Liver (tissue), 9 donors: ENCODE results near the gene IGFL1. TPM values are rescaled to one million over a fixed set of nuclear protein-coding genes. Genes with fewer than 3 reads are reported as not detected.

Source experiments
- DNase-seq: peaks from one replicate; pipeline ENCODE4 v3.0.0-alpha.2; 2017; ENCODE audit warnings: low spot score
- H3K27ac ChIP-seq, 2 donors: one replicate each; pipeline ENCODE4 v1.7.0; 2013; ENCODE audit warnings: inconsistent platforms in 2 of 2, low read length in 2 of 2, control low read depth in 1 of 2, low read depth in 1 of 2, mild to moderate bottlenecking in 1 of 2
- H3K27me3 ChIP-seq, 4 donors: one replicate each; pipeline versions ENCODE4 v1.6.1 to v1.7.0; 2013; ENCODE audit warnings: low read length in 3 of 4, inconsistent platforms in 1 of 4, mild to moderate bottlenecking in 1 of 4, moderate library complexity in 1 of 4; ENCODE audit not compliant: control insufficient read depth in 4 of 4, insufficient read depth in 4 of 4
- H3K36me3 ChIP-seq, 4 donors: one replicate each; pipeline versions ENCODE4 v1.6.1 to v1.7.0; 2013; ENCODE audit warnings: low read length in 3 of 4, mild to moderate bottlenecking in 3 of 4, low read depth in 1 of 4, moderate library complexity in 1 of 4; ENCODE audit not compliant: control insufficient read depth in 4 of 4, insufficient read depth in 3 of 4
- H3K4me1 ChIP-seq, 4 donors: one replicate each; pipeline versions ENCODE4 v1.6.1 to v1.7.0; 2013; ENCODE audit warnings: low read length in 3 of 4, mild to moderate bottlenecking in 3 of 4, moderate library complexity in 1 of 4; ENCODE audit not compliant: control insufficient read depth in 4 of 4, insufficient read depth in 4 of 4
- H3K4me3 ChIP-seq, 3 donors: one replicate each; pipeline versions ENCODE4 v1.6.1 to v1.7.0; 2013; ENCODE audit warnings: low read length in 3 of 3, control low read depth in 1 of 3, low read depth in 1 of 3, mild to moderate bottlenecking in 1 of 3
- H3K9ac ChIP-seq, 2 donors: one replicate each; pipeline ENCODE4 v1.7.0; 2013; ENCODE audit warnings: low read length in 2 of 2, mild to moderate bottlenecking in 2 of 2, moderate library complexity in 2 of 2, control low read depth in 1 of 2, low read depth in 1 of 2
- H3K9me3 ChIP-seq, 4 donors: one replicate each; pipeline versions ENCODE4 v1.6.1 to v1.7.0; 2013; ENCODE audit warnings: low read length in 3 of 4; ENCODE audit not compliant: control insufficient read depth in 4 of 4
- CTCF ChIP-seq: fragments of 150-350 bp; IDR thresholded peaks from 2 replicates; pipeline ENCODE4 v1.5.1; 2017; ENCODE audit warnings: improper control_type of control experiment, low read depth, low read length; ENCODE audit not compliant: missing input control
- EGR1 ChIP-seq, 2 donors: IDR thresholded peaks; 2 replicates each; pipeline ENCODE4 v1.6.1; 2016 to 2018; ENCODE audit warnings: antibody characterized with exemption in 2 of 2, low read depth in 2 of 2
- FOXA1 ChIP-seq: IDR thresholded peaks from 2 replicates; pipeline ENCODE4 v1.6.1; 2016; ENCODE audit warnings: antibody characterized with exemption
- FOXA2 ChIP-seq: IDR thresholded peaks from 2 replicates; pipeline ENCODE4 v1.6.1; 2016; ENCODE audit warnings: antibody characterized with exemption
- GABPA ChIP-seq, 2 donors: IDR thresholded peaks in 1 of 2; conservative IDR thresholded peaks in 1 of 2; 2 replicates each; pipeline ENCODE4 v1.6.1; 2016; ENCODE audit warnings: antibody characterized with exemption in 2 of 2, mild to moderate bottlenecking in 1 of 2, moderate library complexity in 1 of 2
- HNF4A ChIP-seq, 2 donors: conservative IDR thresholded peaks; 2 replicates each; pipeline ENCODE4 v1.6.1; 2016; ENCODE audit warnings: antibody characterized with exemption in 2 of 2, mild to moderate bottlenecking in 2 of 2
- HNF4G ChIP-seq: IDR thresholded peaks from 2 replicates; pipeline ENCODE4 v1.6.1; 2016; ENCODE audit warnings: antibody characterized with exemption
- JUND ChIP-seq, 2 donors: IDR thresholded peaks; 2 replicates each; pipeline ENCODE4 v1.6.1; 2016; ENCODE audit warnings: antibody characterized with exemption in 2 of 2
- MAX ChIP-seq: IDR thresholded peaks from 2 replicates; pipeline ENCODE4 v1.6.1; 2016; ENCODE audit warnings: antibody characterized with exemption
- NR2F2 ChIP-seq: IDR thresholded peaks from 2 replicates; pipeline ENCODE4 v1.6.1; 2016; ENCODE audit warnings: antibody characterized with exemption
- RAD21 ChIP-seq, 2 donors: IDR thresholded peaks; 2 replicates each; pipeline ENCODE4 v1.6.1; 2016; ENCODE audit warnings: antibody characterized with exemption in 2 of 2, mild to moderate bottlenecking in 2 of 2
- RXRA ChIP-seq, 2 donors: IDR thresholded peaks; 2 replicates each; pipeline ENCODE4 v1.6.1; 2017 to 2018; ENCODE audit warnings: antibody characterized with exemption in 2 of 2, mild to moderate bottlenecking in 1 of 2
- SP1 ChIP-seq: IDR thresholded peaks from 2 replicates; pipeline ENCODE4 v1.6.1; 2018; ENCODE audit warnings: antibody characterized with exemption, mild to moderate bottlenecking
- TAF1 ChIP-seq: conservative IDR thresholded peaks from 2 replicates; pipeline ENCODE4 v1.6.1; 2016; ENCODE audit warnings: antibody characterized with exemption, mild to moderate bottlenecking
- YY1 ChIP-seq: IDR thresholded peaks from 2 replicates; pipeline ENCODE4 v1.6.1; 2016; ENCODE audit warnings: antibody characterized with exemption, mild to moderate bottlenecking
- WGBS: extraction: QIAGEN DNeasy Blood & Tissue Kit; methylation state at CpG from one replicate; pipeline ENCODE4 v1.1.7; 2013; 5-methylcytosine and 5-hydroxymethylcytosine counted together
- polyA plus RNA-seq, 2 donors: library from polyadenylated mRNA; stranded (reverse) in 1 of 2; unstranded in 1 of 2; fragments of 200-250 nt in 1 of 2; fragments of >200 nt in 1 of 2; fragmentation: Nextera tagmentation in 1 of 2; extraction: Ambion mirVana in 1 of 2; gene quantifications; one replicate each; pipeline versions ENCODE4 v1.2.1 to v1.2.3, GENCODE V29; 2013 to 2015
- total RNA-seq, 2 donors: library from RNA; depleted of rRNA; stranded (reverse); fragments of >200 nt; gene quantifications; one replicate each; pipeline ENCODE4 v1.2.3, GENCODE V29; 2014
- TF ChIP-seq, protein P1 (sequence below): IDR thresholded peaks from 2 replicates; pipeline ENCODE4 v1.6.1; 2016; ENCODE audit warnings: antibody characterized with exemption, mild to moderate bottlenecking
- TF ChIP-seq, protein P2 (sequence below): IDR thresholded peaks from 2 replicates; pipeline ENCODE4 v1.6.1; 2016; ENCODE audit warnings: antibody characterized with exemption
- TF ChIP-seq, protein P3 (sequence below): IDR thresholded peaks from 2 replicates; pipeline ENCODE4 v1.6.1; 2016; ENCODE audit warnings: antibody characterized with exemption
- donor health status: healthy.
- donor health status: healthy.
- donor health status: healthy.
- donor health status: healthy.
- donor health status: healthy.

Gene IGFL1
- total and polyA plus RNA-seq, 4 donors = not detected

- Histone ChIP-seq H3K9ac (no peak overlapping the region), H3K4me1 (no peaks in the 10 kb centered on the region), H3K27ac (no peak overlapping the region), H3K4me3 (no peak overlapping the region), H3K9me3 (no peaks in the 10 kb centered on the region), H3K36me3 (no peaks in the 10 kb centered on the region), H3K27me3 (peaks cover 0 to 2% (median 0%) of the 10 kb centered on the region in 4 donors)
- WGBS = 69% methylated on average over 10 of the region's 10 CpGs
- DNase-seq = no peak
- TF ChIP-seq YY1 (no peak), GABPA (IDR thresholded peaks at IDR 0.05 in 1 of 2, conservative IDR thresholded peaks at IDR 0.05 in 1 of 2) (no peak), TAF1 (no peak), JUND (IDR thresholded peaks at IDR 0.05) (no peak), MAX (no peak), CTCF (no peak), RAD21 (IDR thresholded peaks at IDR 0.05) (no peak), SP1 (no peak), HNF4A (conservative IDR thresholded peaks at IDR 0.05) (no peak), HNF4G (no peak), FOXA1 (no peak)
- TF ChIP-seq, protein P1, sequence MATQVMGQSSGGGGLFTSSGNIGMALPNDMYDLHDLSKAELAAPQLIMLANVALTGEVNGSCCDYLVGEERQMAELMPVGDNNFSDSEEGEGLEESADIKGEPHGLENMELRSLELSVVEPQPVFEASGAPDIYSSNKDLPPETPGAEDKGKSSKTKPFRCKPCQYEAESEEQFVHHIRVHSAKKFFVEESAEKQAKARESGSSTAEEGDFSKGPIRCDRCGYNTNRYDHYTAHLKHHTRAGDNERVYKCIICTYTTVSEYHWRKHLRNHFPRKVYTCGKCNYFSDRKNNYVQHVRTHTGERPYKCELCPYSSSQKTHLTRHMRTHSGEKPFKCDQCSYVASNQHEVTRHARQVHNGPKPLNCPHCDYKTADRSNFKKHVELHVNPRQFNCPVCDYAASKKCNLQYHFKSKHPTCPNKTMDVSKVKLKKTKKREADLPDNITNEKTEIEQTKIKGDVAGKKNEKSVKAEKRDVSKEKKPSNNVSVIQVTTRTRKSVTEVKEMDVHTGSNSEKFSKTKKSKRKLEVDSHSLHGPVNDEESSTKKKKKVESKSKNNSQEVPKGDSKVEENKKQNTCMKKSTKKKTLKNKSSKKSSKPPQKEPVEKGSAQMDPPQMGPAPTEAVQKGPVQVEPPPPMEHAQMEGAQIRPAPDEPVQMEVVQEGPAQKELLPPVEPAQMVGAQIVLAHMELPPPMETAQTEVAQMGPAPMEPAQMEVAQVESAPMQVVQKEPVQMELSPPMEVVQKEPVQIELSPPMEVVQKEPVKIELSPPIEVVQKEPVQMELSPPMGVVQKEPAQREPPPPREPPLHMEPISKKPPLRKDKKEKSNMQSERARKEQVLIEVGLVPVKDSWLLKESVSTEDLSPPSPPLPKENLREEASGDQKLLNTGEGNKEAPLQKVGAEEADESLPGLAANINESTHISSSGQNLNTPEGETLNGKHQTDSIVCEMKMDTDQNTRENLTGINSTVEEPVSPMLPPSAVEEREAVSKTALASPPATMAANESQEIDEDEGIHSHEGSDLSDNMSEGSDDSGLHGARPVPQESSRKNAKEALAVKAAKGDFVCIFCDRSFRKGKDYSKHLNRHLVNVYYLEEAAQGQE = no peak
These were observed 2.5 kb downstream of the IGFL1 start for GRCh38 chr19:46232029-46232428.

DNA sequence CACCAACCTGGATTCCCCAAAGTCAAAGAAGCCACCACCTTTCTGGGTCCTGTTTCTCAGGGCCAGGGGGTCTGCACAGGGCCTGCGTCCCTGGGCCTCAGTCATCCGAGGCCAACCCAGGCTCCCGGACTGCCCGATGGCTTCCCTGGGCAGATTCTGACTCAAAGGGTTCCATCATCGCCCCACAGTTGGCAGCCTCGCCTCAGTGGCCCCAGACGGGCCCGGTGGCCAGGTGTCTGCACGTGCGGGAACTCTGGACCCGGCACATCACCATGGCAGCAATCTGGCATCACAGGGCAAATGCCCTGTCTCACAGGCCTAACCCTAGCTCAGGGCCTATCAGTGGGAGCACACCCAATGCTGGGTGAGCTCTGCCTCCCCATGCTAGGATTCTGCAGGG lies 2.9 kb downstream of the IGFL1 start:
- TF ChIP-seq CTCF = no peak
- no peak for TF ChIP-seq RAD21 (IDR thresholded peaks at IDR 0.05)
- TF ChIP-seq, protein P2, sequence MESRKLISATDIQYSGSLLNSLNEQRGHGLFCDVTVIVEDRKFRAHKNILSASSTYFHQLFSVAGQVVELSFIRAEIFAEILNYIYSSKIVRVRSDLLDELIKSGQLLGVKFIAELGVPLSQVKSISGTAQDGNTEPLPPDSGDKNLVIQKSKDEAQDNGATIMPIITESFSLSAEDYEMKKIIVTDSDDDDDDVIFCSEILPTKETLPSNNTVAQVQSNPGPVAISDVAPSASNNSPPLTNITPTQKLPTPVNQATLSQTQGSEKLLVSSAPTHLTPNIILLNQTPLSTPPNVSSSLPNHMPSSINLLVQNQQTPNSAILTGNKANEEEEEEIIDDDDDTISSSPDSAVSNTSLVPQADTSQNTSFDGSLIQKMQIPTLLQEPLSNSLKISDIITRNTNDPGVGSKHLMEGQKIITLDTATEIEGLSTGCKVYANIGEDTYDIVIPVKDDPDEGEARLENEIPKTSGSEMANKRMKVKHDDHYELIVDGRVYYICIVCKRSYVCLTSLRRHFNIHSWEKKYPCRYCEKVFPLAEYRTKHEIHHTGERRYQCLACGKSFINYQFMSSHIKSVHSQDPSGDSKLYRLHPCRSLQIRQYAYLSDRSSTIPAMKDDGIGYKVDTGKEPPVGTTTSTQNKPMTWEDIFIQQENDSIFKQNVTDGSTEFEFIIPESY = no peak
- TF ChIP-seq MAX = no peak
- TF ChIP-seq FOXA2 = no peak
- no peak for TF ChIP-seq NR2F2
- no peak for TF ChIP-seq RXRA (IDR thresholded peaks at IDR 0.05)
- no peak for TF ChIP-seq SP1
- TF ChIP-seq, protein P3, sequence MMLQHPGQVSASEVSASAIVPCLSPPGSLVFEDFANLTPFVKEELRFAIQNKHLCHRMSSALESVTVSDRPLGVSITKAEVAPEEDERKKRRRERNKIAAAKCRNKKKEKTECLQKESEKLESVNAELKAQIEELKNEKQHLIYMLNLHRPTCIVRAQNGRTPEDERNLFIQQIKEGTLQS = no peak
- TF ChIP-seq YY1 = no peak
- TF ChIP-seq EGR1 (IDR thresholded peaks at IDR 0.05; ENCODE audit: low read depth in 2 of 2) = no peak
- TF ChIP-seq HNF4A (conservative IDR thresholded peaks at IDR 0.05) = no peak
- no peak for TF ChIP-seq JUND (IDR thresholded peaks at IDR 0.05)
- TF ChIP-seq, protein P1 = no peak
- TF ChIP-seq FOXA1 = no peak
- no peaks in the 10 kb centered on the region for H3K9me3 ChIP-seq
- WGBS = 87% methylated on average over 11 of the region's 11 CpGs

More for the DNA sequence above, 2.9 kb downstream of the IGFL1 start:
- H3K4me3 ChIP-seq = no peak overlapping the region
- peaks cover 0 to 2% (median 0%) of the 10 kb centered on the region in 4 donors for H3K27me3 ChIP-seq
- H3K4me1 ChIP-seq = no peaks in the 10 kb centered on the region
- H3K9ac ChIP-seq = no peak overlapping the region
- DNase-seq = no peak
- no peak overlapping the region for H3K27ac ChIP-seq
- H3K36me3 ChIP-seq = no peaks in the 10 kb centered on the region
